Activated naive CD8-positive, alpha-beta T cell treated with anti-CD3 and anti-CD28 coated beads, Interleukin-2, amount 50 U/mL, for 24 hours (primary cell): ENCODE measurements around the gene FRMD7.
"Not testable (repeated sequence)": the region's sequence is repeated elsewhere in the genome, so short reads cannot be mapped to it uniquely, and the experiment has no call there.

ENCODE experiments used
- ATAC-seq: fragments of 150-1000 bp; cut with Tn5 transposase; one replicate; pipeline ENCODE4 v1.10.0; 2021
- DNase-seq: peaks from one replicate; pipeline ENCODE4 v3.0.0; 2021
- H3K27ac Mint-ChIP-seq: one replicate; pipeline ENCODE4 v1.8.0; 2021; ENCODE audit warnings: mild to moderate bottlenecking, mixed read lengths
- H3K27me3 Mint-ChIP-seq: one replicate; pipeline ENCODE4 v1.8.0; 2021; ENCODE audit warnings: mixed read lengths
- H3K36me3 Mint-ChIP-seq: one replicate; pipeline ENCODE4 v1.8.0; 2021; ENCODE audit warnings: low read depth, mixed read lengths
- H3K4me1 Mint-ChIP-seq: one replicate; pipeline ENCODE4 v1.8.0; 2021; ENCODE audit warnings: mixed read lengths
- H3K4me3 Mint-ChIP-seq: one replicate; pipeline ENCODE4 v1.8.0; 2021; ENCODE audit warnings: mild to moderate bottlenecking, moderate library complexity, mixed read lengths
- H3K9me3 Mint-ChIP-seq: one replicate; pipeline ENCODE4 v1.8.0; 2021; ENCODE audit warnings: mixed read lengths

The FRMD7 gene

GRCh38 chrX:132071254-132071653, 56.6 kb downstream of the FRMD7 start:
- H3K36me3 Mint-ChIP-seq: peaks cover 19% of the 10 kb centered on the region
- no peaks in the 10 kb centered on the region for H3K9me3 Mint-ChIP-seq
- H3K27ac Mint-ChIP-seq: no peak overlapping the region
- no peak overlapping the region for H3K4me3 Mint-ChIP-seq
- ATAC-seq: no peak
- H3K27me3 Mint-ChIP-seq: no peaks in the 10 kb centered on the region
- DNase-seq: no peak
- no peaks in the 10 kb centered on the region for H3K4me1 Mint-ChIP-seq

GRCh38 chrX:132068405-132068804, 59.4 kb downstream of the FRMD7 start:
- Mint-ChIP-seq H3K9me3 (no peaks in the 10 kb centered on the region), H3K27ac (no peak overlapping the region), H3K4me1 (no peaks in the 10 kb centered on the region), H3K27me3 (no peaks in the 10 kb centered on the region), H3K36me3 (peaks cover 22% of the 10 kb centered on the region), H3K4me3 (no peak overlapping the region)
- no peak for ATAC-seq
- DNase-seq: no peak

- ATAC-seq: no peak
- H3K4me3 Mint-ChIP-seq: no peak overlapping the region
- H3K27ac Mint-ChIP-seq: no peak overlapping the region
- DNase-seq: no peak
- no peaks in the 10 kb centered on the region for H3K9me3 Mint-ChIP-seq
- no peaks in the 10 kb centered on the region for H3K27me3 Mint-ChIP-seq
- peaks cover 18% of the 10 kb centered on the region for H3K36me3 Mint-ChIP-seq
- H3K4me1 Mint-ChIP-seq: peaks cover 13% of the 10 kb centered on the region
Measured at GRCh38 chrX:132063862-132064261, 64.0 kb downstream of the FRMD7 start.

GRCh38 chrX:132063334-132063733, 64.5 kb downstream of the FRMD7 start:
- ATAC-seq (no peak), DNase-seq (no peak)
- Mint-ChIP-seq H3K9me3 (no peaks in the 10 kb centered on the region), H3K4me3 (no peak overlapping the region), H3K4me1 (peaks cover 14% of the 10 kb centered on the region), H3K27me3 (no peaks in the 10 kb centered on the region), H3K36me3 (peaks cover 14% of the 10 kb centered on the region), H3K27ac (no peak overlapping the region)

- no peak overlapping the region for H3K4me3 Mint-ChIP-seq
- no peak for ATAC-seq
- H3K27ac Mint-ChIP-seq: no peak overlapping the region
- DNase-seq: no peak
- H3K27me3 Mint-ChIP-seq: no peaks in the 10 kb centered on the region
- peaks cover 15% of the 10 kb centered on the region for H3K36me3 Mint-ChIP-seq
- no peaks in the 10 kb centered on the region for H3K9me3 Mint-ChIP-seq
- H3K4me1 Mint-ChIP-seq: peaks cover 25% of the 10 kb centered on the region
Measured at GRCh38 chrX:132059973-132060540, 67.8 kb downstream of the FRMD7 start.

- ATAC-seq (no peak), DNase-seq (no peak)
- no peak overlapping the region for H3K4me3 Mint-ChIP-seq
- peaks cover 25% of the 10 kb centered on the region for H3K4me1 Mint-ChIP-seq
- no peaks in the 10 kb centered on the region for H3K27me3 Mint-ChIP-seq
- peaks cover 15% of the 10 kb centered on the region for H3K36me3 Mint-ChIP-seq
- no peaks in the 10 kb centered on the region for H3K9me3 Mint-ChIP-seq
- H3K27ac Mint-ChIP-seq: no peak overlapping the region
Measured at GRCh38 chrX:132058975-132059374, 68.8 kb downstream of the FRMD7 start.

- no peaks in the 10 kb centered on the region for H3K27me3 Mint-ChIP-seq
- ATAC-seq: no peak
- peaks cover 27% of the 10 kb centered on the region for H3K4me1 Mint-ChIP-seq
- DNase-seq: no peak
- H3K36me3 Mint-ChIP-seq: peaks cover 15% of the 10 kb centered on the region
- no peaks in the 10 kb centered on the region for H3K9me3 Mint-ChIP-seq
- H3K27ac Mint-ChIP-seq: no peak overlapping the region
- no peak overlapping the region for H3K4me3 Mint-ChIP-seq
Measured at GRCh38 chrX:132058050-132058449, 69.8 kb downstream of the FRMD7 start.

- DNase-seq, H3K4me3 Mint-ChIP-seq, H3K9me3 Mint-ChIP-seq, H3K27me3 Mint-ChIP-seq, ATAC-seq, H3K27ac Mint-ChIP-seq: not testable (repeated sequence)
- Mint-ChIP-seq H3K36me3 (peaks cover 25% of the 10 kb centered on the region), H3K4me1 (peaks cover 27% of the 10 kb centered on the region)
Measured at GRCh38 chrX:132051778-132052177, 76.0 kb downstream of the FRMD7 start.

- Mint-ChIP-seq H3K4me1 (peaks cover 35% of the 10 kb centered on the region), H3K4me3 (no peak overlapping the region), H3K27me3 (no peaks in the 10 kb centered on the region), H3K9me3 (no peaks in the 10 kb centered on the region), H3K36me3 (peaks cover 19% of the 10 kb centered on the region), H3K27ac (no peak overlapping the region)
- no peak for ATAC-seq
- DNase-seq: no peak
Measured at GRCh38 chrX:132046533-132046932, 81.3 kb downstream of the FRMD7 start.

- Mint-ChIP-seq H3K36me3 (peaks cover 15% of the 10 kb centered on the region), H3K27ac (no peak overlapping the region), H3K27me3 (no peaks in the 10 kb centered on the region), H3K4me1 (peaks cover 43% of the 10 kb centered on the region), H3K9me3 (no peaks in the 10 kb centered on the region), H3K4me3 (no peak overlapping the region)
- DNase-seq (no peak), ATAC-seq (no peak)
Measured at GRCh38 chrX:132045456-132045855, 82.4 kb downstream of the FRMD7 start.

GRCh38 chrX:132044953-132045352, 82.9 kb downstream of the FRMD7 start:
- no peak overlapping the region for H3K27ac Mint-ChIP-seq
- no peaks in the 10 kb centered on the region for H3K27me3 Mint-ChIP-seq
- peaks cover 11% of the 10 kb centered on the region for H3K36me3 Mint-ChIP-seq
- no peaks in the 10 kb centered on the region for H3K9me3 Mint-ChIP-seq
- ATAC-seq (no peak), DNase-seq (no peak)
- no peak overlapping the region for H3K4me3 Mint-ChIP-seq
- H3K4me1 Mint-ChIP-seq: peaks cover 47% of the 10 kb centered on the region

GRCh38 chrX:132043977-132044376, 83.8 kb downstream of the FRMD7 start:
- H3K27me3 Mint-ChIP-seq: no peaks in the 10 kb centered on the region
- H3K4me1 Mint-ChIP-seq: peaks cover 46% of the 10 kb centered on the region
- H3K9me3 Mint-ChIP-seq: no peaks in the 10 kb centered on the region
- no peak overlapping the region for H3K4me3 Mint-ChIP-seq
- peaks cover 8% of the 10 kb centered on the region for H3K36me3 Mint-ChIP-seq
- no peak for DNase-seq
- no peak for ATAC-seq
- no peak overlapping the region for H3K27ac Mint-ChIP-seq

GRCh38 chrX:132041015-132041414, 86.8 kb downstream of the FRMD7 start:
- Mint-ChIP-seq H3K9me3 (no peaks in the 10 kb centered on the region), H3K4me3 (peak overlapping the region; percentile 34), H3K4me1 (peaks cover 61% of the 10 kb centered on the region), H3K27me3 (no peaks in the 10 kb centered on the region), H3K27ac (no peak overlapping the region), H3K36me3 (peaks cover 6% of the 10 kb centered on the region)
- DNase-seq: no peak
- ATAC-seq: no peak

- no peak for DNase-seq
- no peaks in the 10 kb centered on the region for H3K9me3 Mint-ChIP-seq
- peaks cover 60% of the 10 kb centered on the region for H3K4me1 Mint-ChIP-seq
- H3K27me3 Mint-ChIP-seq: no peaks in the 10 kb centered on the region
- no peak overlapping the region for H3K4me3 Mint-ChIP-seq
- no peak for ATAC-seq
- peaks cover 6% of the 10 kb centered on the region for H3K36me3 Mint-ChIP-seq
- no peak overlapping the region for H3K27ac Mint-ChIP-seq
Measured at GRCh38 chrX:132040066-132040465, 87.8 kb downstream of the FRMD7 start.

- Mint-ChIP-seq H3K27ac (peak overlapping the region; percentile 49), H3K4me3 (no peak overlapping the region), H3K36me3 (peaks cover 7% of the 10 kb centered on the region), H3K4me1 (peaks cover 72% of the 10 kb centered on the region), H3K27me3 (no peaks in the 10 kb centered on the region), H3K9me3 (no peaks in the 10 kb centered on the region)
- ATAC-seq: no peak
- DNase-seq: no peak
Measured at GRCh38 chrX:132037479-132037993, 90.3 kb downstream of the FRMD7 start.

- no peaks in the 10 kb centered on the region for H3K27me3 Mint-ChIP-seq
- H3K4me3 Mint-ChIP-seq: no peak overlapping the region
- peaks cover 74% of the 10 kb centered on the region for H3K4me1 Mint-ChIP-seq
- H3K9me3 Mint-ChIP-seq: no peaks in the 10 kb centered on the region
- H3K27ac Mint-ChIP-seq: peak overlapping the region; percentile 31
- ATAC-seq (no peak), DNase-seq (no peak)
- peaks cover 21% of the 10 kb centered on the region for H3K36me3 Mint-ChIP-seq
Measured at GRCh38 chrX:132034648-132035047, 93.2 kb downstream of the FRMD7 start.
